COLO668 (cell line): ENCODE results near the gene SPEN.

Experiments used
- DNase-seq: peaks from one replicate; lab custom pipeline; 2025; ENCODE audit not compliant: unreplicated experiment; lab: John Stamatoyannopoulos, UW

Gene SPEN

GRCh38 chr1:15933684-15934083, 86.2 kb downstream of the SPEN start:
- DNase-seq, result no peak

- DNase-seq, result no peak
Measured at GRCh38 chr1:15934211-15935055, 86.9 kb downstream of the SPEN start.

- DNase-seq, result no peak
Measured at GRCh38 chr1:15935056-15935950, 87.8 kb downstream of the SPEN start.

GRCh38 chr1:15936025-15936424, 88.5 kb downstream of the SPEN start:
- no peak for DNase-seq

GRCh38 chr1:15937146-15937545, 89.6 kb downstream of the SPEN start:
- DNase-seq, result no peak

- no peak for DNase-seq
Measured at GRCh38 chr1:15937706-15938168, 90.2 kb downstream of the SPEN start.

- DNase-seq, result no peak
Measured at GRCh38 chr1:15938628-15939161, 91.2 kb downstream of the SPEN start.

- no peak for DNase-seq
Measured at GRCh38 chr1:15939181-15940109, 91.9 kb downstream of the SPEN start.

- no peak for DNase-seq
Measured at GRCh38 chr1:15940110-15941043, 92.9 kb downstream of the SPEN start.

GRCh38 chr1:15941044-15941840, 93.7 kb downstream of the SPEN start:
- DNase-seq, result no peak

GRCh38 chr1:15941899-15942660, 94.6 kb downstream of the SPEN start:
- no peak for DNase-seq

GRCh38 chr1:15942661-15943327, 95.3 kb downstream of the SPEN start:
- DNase-seq, result no peak

GRCh38 chr1:15943328-15943991, 96.0 kb downstream of the SPEN start:
- no peak for DNase-seq

GRCh38 chr1:15943992-15944307, 96.4 kb downstream of the SPEN start:
- no peak for DNase-seq

- no peak for DNase-seq
Measured at GRCh38 chr1:15944308-15945010, 97.0 kb downstream of the SPEN start.
